Hepatocyte (in vitro differentiated cells): ENCODE data around the gene FGD4. TPM values are rescaled to one million over a fixed set of nuclear protein-coding genes. Genes with fewer than 3 reads are reported as not detected.
A peak's percentile ranks its signal among the peaks of the same experiment; 100 is the strongest.

Experiments
- DNase-seq: peaks from one replicate; pipeline ENCODE4 v3.0.0-alpha.2; 2016; ENCODE audit warnings: low spot score
- H2AFZ ChIP-seq: fragments of 200-600 bp; sonication (generic); 2 replicates; pipeline ENCODE4 v1.6.0; 2016; ENCODE audit warnings: antibody characterized with exemption, mild to moderate bottlenecking
- H3K27ac ChIP-seq: fragments of 200-600 bp; sonication (generic); 2 replicates; pipeline ENCODE4 v1.5.1; 2016; ENCODE audit warnings: mild to moderate bottlenecking
- H3K27me3 ChIP-seq: fragments of 200-600 bp; sonication (generic); 2 replicates; pipeline ENCODE4 v1.6.1; 2016
- H3K36me3 ChIP-seq: fragments of 200-600 bp; sonication (generic); replicated peaks from 2 replicates; pipeline ENCODE4 v1.5.1; 2016; ENCODE audit warnings: low read depth; ENCODE audit not compliant: insufficient read depth
- H3K4me1 ChIP-seq: fragments of 200-600 bp; sonication (generic); 2 replicates; pipeline ENCODE4 v1.5.1; 2016; ENCODE audit warnings: mild to moderate bottlenecking, moderate library complexity; ENCODE audit not compliant: insufficient read depth
- H3K4me2 ChIP-seq: fragments of 200-600 bp; sonication (generic); 2 replicates; pipeline ENCODE4 v1.6.0; 2016
- H3K4me3 ChIP-seq: fragments of 200-600 bp; sonication (generic); 2 replicates; pipeline ENCODE4 v1.5.1; 2016; ENCODE audit warnings: mild to moderate bottlenecking
- H3K79me2 ChIP-seq: fragments of 200-600 bp; sonication (generic); 2 replicates; pipeline ENCODE4 v1.6.0; 2017; ENCODE audit warnings: mild to moderate bottlenecking
- H3K9me2 ChIP-seq: fragments of 200-600 bp; sonication (generic); replicated peaks from 2 replicates; pipeline ENCODE4 v1.6.0; 2017; ENCODE audit warnings: mild to moderate bottlenecking; ENCODE audit not compliant: insufficient read depth
- H3K9me3 ChIP-seq: fragments of 200-600 bp; sonication (generic); 2 replicates; pipeline ENCODE4 v1.5.1; 2016; ENCODE audit warnings: low read depth, mild to moderate bottlenecking
- H4K20me1 ChIP-seq: fragments of 200-600 bp; sonication (generic); 2 replicates; pipeline ENCODE4 v1.6.0; 2016; ENCODE audit warnings: mild to moderate bottlenecking; ENCODE audit not compliant: insufficient read depth, poor library complexity, severe bottlenecking
- EZH2 ChIP-seq: fragments of 200-600 bp; sonication (generic); IDR thresholded peaks from 2 replicates; pipeline ENCODE4 v1.6.1; 2016; ENCODE audit warnings: antibody characterized with exemption, mild to moderate bottlenecking, borderline replicate concordance
- EZH2phosphoT487 ChIP-seq: fragments of 200-600 bp; sonication (generic); IDR thresholded peaks from one replicate; pipeline ENCODE4 v1.6.1; 2018; ENCODE audit warnings: antibody characterized with exemption, mild to moderate bottlenecking, low read depth, moderate library complexity; ENCODE audit not compliant: unreplicated experiment, severe bottlenecking
- WGBS: methylation state at CpG from one replicate; pipeline ENCODE4 v1.1.6; 2016; ENCODE audit warnings: low lambda C conversion rate; ENCODE audit errors: missing lambda C conversion rate; 5-methylcytosine and 5-hydroxymethylcytosine counted together
- polyA plus RNA-seq: library from polyadenylated mRNA; unstranded; fragments of >200 nt; fragmentation: Nextera tagmentation; extraction: Ambion mirVana; gene quantifications from 2 replicates; pipeline ENCODE4 v1.2.1, GENCODE V29; 2016
- total RNA-seq: library from RNA; depleted of rRNA; stranded (reverse); fragments of >200 nt; gene quantifications from 2 replicates; pipeline ENCODE4 v1.2.3, GENCODE V29; 2014
- TF ChIP-seq, protein P1 (sequence below): fragments of 200-600 bp; sonication (generic); IDR thresholded peaks from 2 replicates; pipeline ENCODE4 v1.5.1; 2016; ENCODE audit warnings: antibody characterized with exemption, mild to moderate bottlenecking; ENCODE audit not compliant: poor library complexity

The FGD4 gene
- total and polyA plus RNA-seq, 2 experiments from 2014 or later: 15.2 to 41.5 TPM

DNA sequence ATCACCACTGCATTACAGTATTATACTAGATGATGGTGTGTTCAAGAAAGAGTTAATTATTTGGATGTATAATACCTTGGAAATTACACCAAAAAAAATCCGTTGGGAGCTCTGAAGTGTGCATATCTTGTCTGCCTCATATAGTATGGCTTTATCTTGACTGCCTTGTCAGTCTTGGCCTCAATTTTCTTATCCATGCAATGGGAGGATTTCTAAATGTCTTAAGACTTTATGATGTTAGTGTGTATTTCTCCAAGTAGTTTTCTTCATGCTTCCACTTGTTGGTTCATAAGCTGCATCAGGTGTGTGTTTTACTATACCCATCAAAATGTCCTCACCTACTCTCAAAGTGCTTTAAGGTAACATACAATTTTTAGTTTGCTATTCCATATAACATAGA is 84.6 kb downstream of the FGD4 start:
- H3K9me3 ChIP-seq: no peaks in the 10 kb centered on the region
- H3K4me3 ChIP-seq: no peak overlapping the region
- no peak for DNase-seq
- H3K4me1 ChIP-seq: peaks cover 4% of the 10 kb centered on the region
- 90% methylated on average over 1 of the region's 1 CpG for WGBS
- no peaks in the 10 kb centered on the region for H3K27me3 ChIP-seq
- H3K79me2 ChIP-seq: peaks cover 40% of the 10 kb centered on the region
- no peaks in the 10 kb centered on the region for H4K20me1 ChIP-seq
- H3K9me2 ChIP-seq: no peaks in the 10 kb centered on the region
- H2AFZ ChIP-seq: no peak overlapping the region
- H3K36me3 ChIP-seq: no peaks in the 10 kb centered on the region
- H3K4me2 ChIP-seq: no peak overlapping the region
- H3K27ac ChIP-seq: no peak overlapping the region
- TF ChIP-seq EZH2phosphoT487: no peak
- no peak for TF ChIP-seq EZH2
- TF ChIP-seq, protein P1, sequence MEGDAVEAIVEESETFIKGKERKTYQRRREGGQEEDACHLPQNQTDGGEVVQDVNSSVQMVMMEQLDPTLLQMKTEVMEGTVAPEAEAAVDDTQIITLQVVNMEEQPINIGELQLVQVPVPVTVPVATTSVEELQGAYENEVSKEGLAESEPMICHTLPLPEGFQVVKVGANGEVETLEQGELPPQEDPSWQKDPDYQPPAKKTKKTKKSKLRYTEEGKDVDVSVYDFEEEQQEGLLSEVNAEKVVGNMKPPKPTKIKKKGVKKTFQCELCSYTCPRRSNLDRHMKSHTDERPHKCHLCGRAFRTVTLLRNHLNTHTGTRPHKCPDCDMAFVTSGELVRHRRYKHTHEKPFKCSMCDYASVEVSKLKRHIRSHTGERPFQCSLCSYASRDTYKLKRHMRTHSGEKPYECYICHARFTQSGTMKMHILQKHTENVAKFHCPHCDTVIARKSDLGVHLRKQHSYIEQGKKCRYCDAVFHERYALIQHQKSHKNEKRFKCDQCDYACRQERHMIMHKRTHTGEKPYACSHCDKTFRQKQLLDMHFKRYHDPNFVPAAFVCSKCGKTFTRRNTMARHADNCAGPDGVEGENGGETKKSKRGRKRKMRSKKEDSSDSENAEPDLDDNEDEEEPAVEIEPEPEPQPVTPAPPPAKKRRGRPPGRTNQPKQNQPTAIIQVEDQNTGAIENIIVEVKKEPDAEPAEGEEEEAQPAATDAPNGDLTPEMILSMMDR: no peak

DNA sequence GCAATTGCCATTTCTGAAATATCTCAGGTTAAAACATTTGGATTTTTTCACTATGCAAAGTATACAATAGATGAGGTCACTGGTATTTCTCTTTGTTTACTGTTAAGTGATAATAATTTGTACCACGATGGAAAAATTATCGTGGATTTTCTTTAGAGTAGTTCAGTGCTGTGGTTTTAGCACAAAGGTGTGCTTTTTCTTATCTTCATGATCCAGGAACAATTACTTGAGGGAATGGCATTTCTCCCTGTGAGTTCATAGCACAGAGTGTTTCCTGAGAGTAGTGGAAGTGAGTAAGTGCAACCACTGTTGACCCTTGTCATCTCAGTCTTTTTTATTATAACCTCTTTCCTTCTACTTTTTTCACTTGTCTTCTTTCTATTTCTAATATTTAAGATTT is 86.8 kb downstream of the FGD4 start:
- H3K27me3 ChIP-seq: no peaks in the 10 kb centered on the region
- WGBS: 16% methylated on average over 2 of the region's 2 CpGs
- no peaks in the 10 kb centered on the region for H3K9me3 ChIP-seq
- H3K27ac ChIP-seq: peak overlapping the region; percentile 61
- peaks cover 52% of the 10 kb centered on the region for H3K79me2 ChIP-seq
- H3K4me1 ChIP-seq: peaks cover 4% of the 10 kb centered on the region
- no peaks in the 10 kb centered on the region for H3K36me3 ChIP-seq
- H2AFZ ChIP-seq: no peak overlapping the region
- no peaks in the 10 kb centered on the region for H4K20me1 ChIP-seq
- no peak overlapping the region for H3K4me3 ChIP-seq
- no peak for DNase-seq
- TF ChIP-seq, protein P1: no peak
- TF ChIP-seq EZH2phosphoT487: no peak
- TF ChIP-seq EZH2: no peak
- no peaks in the 10 kb centered on the region for H3K9me2 ChIP-seq
- peak overlapping the region; percentile 27 for H3K4me2 ChIP-seq

DNA sequence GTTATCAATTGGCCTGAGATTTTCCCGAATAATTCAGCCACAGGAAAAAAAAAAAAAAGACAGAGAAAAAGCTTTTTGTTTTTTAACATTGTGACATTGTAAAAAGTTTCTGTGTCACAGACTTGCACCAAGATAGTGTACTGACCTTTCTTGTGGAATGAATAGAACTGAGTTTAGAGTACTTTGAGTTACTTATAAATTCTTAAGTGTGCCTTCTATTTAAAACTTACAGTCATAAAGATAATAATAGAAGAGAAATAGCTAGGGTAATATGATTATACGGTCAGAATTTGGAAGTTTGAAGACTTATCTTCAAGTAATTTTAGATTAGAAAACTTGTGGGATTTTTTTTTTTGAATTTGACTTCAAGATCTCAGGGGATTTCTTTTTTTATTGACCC is 88.8 kb downstream of the FGD4 start:
- H2AFZ ChIP-seq: no peak overlapping the region
- H3K4me1 ChIP-seq: peaks cover 4% of the 10 kb centered on the region
- 87% methylated on average over 2 of the region's 2 CpGs for WGBS
- no peaks in the 10 kb centered on the region for H3K9me3 ChIP-seq
- H3K27me3 ChIP-seq: no peaks in the 10 kb centered on the region
- no peak overlapping the region for H3K4me2 ChIP-seq
- no peaks in the 10 kb centered on the region for H3K9me2 ChIP-seq
- no peak for DNase-seq
- H3K4me3 ChIP-seq: no peak overlapping the region
- TF ChIP-seq EZH2phosphoT487: no peak
- TF ChIP-seq, protein P1: no peak
- TF ChIP-seq EZH2: no peak
- no peaks in the 10 kb centered on the region for H4K20me1 ChIP-seq
- H3K79me2 ChIP-seq: peaks cover 51% of the 10 kb centered on the region
- H3K27ac ChIP-seq: no peak overlapping the region
- H3K36me3 ChIP-seq: no peaks in the 10 kb centered on the region

DNA sequence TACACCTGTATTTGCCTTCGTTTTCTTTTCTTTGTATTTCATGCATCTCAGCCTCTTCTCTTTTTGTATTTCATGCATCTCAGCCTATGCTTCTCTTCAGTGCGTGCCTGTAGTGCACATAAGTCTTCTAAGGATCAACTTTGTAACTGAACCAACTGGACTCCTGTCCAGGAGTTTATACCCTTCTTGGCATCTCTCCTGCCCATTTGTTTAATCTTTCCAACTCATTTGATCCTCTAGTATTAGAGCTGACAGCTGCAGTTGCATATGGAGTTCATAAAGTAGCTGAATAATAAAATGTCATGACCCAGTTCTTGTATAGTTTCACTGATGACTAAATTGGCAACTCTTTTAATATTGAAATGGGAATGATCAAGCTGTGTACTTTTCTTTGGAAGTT is 89.7 kb downstream of the FGD4 start:
- 42% methylated on average over 2 of the region's 2 CpGs for WGBS
- peaks cover 4% of the 10 kb centered on the region for H3K4me1 ChIP-seq
- no peaks in the 10 kb centered on the region for H4K20me1 ChIP-seq
- H2AFZ ChIP-seq: no peak overlapping the region
- H3K4me3 ChIP-seq: no peak overlapping the region
- H3K36me3 ChIP-seq: no peaks in the 10 kb centered on the region
- no peak for DNase-seq
- no peaks in the 10 kb centered on the region for H3K27me3 ChIP-seq
- H3K9me2 ChIP-seq: no peaks in the 10 kb centered on the region
- peaks cover 53% of the 10 kb centered on the region for H3K79me2 ChIP-seq
- TF ChIP-seq EZH2phosphoT487 (no peak), EZH2 (no peak)
- TF ChIP-seq, protein P1: no peak
- H3K27ac ChIP-seq: no peak overlapping the region
- no peak overlapping the region for H3K4me2 ChIP-seq
- no peaks in the 10 kb centered on the region for H3K9me3 ChIP-seq
